Endodermal cell (in vitro differentiated cells): Measurements from ENCODE around the gene KIF26A. TPM values are rescaled to one million over a fixed set of nuclear protein-coding genes. Genes with fewer than 3 reads are reported as not detected.
A peak's percentile ranks its signal among the peaks of the same experiment; 100 is the strongest.

Experiments
- DNase-seq: peaks from one replicate; pipeline ENCODE4 v3.0.0-alpha.2; 2017
- H3K27ac ChIP-seq: 2 replicates; pipeline ENCODE4 v1.5.1; 2013; ENCODE audit warnings: mild to moderate bottlenecking, low read depth, low read length, moderate library complexity
- H3K27me3 ChIP-seq: 2 replicates; pipeline ENCODE4 v1.6.1; 2013; ENCODE audit warnings: mild to moderate bottlenecking, low read length, moderate library complexity; ENCODE audit not compliant: insufficient read depth, control insufficient read depth, poor library complexity, severe bottlenecking
- H3K36me3 ChIP-seq: 2 replicates; pipeline ENCODE4 v1.7.0; 2013; ENCODE audit warnings: mild to moderate bottlenecking, low read length, moderate library complexity; ENCODE audit not compliant: control insufficient read depth, insufficient read depth
- H3K4me1 ChIP-seq: one replicate; pipeline ENCODE4 v1.7.0; 2013; ENCODE audit warnings: low read length; ENCODE audit not compliant: control insufficient read depth, insufficient read depth
- H3K4me3 ChIP-seq: 2 replicates; pipeline ENCODE4 v1.5.1; 2013; ENCODE audit warnings: mild to moderate bottlenecking, low read length, moderate library complexity
- H3K9ac ChIP-seq: 2 replicates; pipeline ENCODE4 v1.6.1; 2013; ENCODE audit warnings: mild to moderate bottlenecking, low read length, moderate library complexity; ENCODE audit not compliant: poor library complexity, severe bottlenecking; ENCODE audit errors: extremely low read depth
- H3K9me3 ChIP-seq: 2 replicates; pipeline ENCODE4 v1.6.1; 2013; ENCODE audit warnings: mild to moderate bottlenecking, low read length, moderate library complexity; ENCODE audit not compliant: control insufficient read depth
- H3K27ac Mint-ChIP-seq: 2 replicates; pipeline ENCODE4 v1.8.0; 2020; ENCODE audit warnings: mixed read lengths
- H3K27me3 Mint-ChIP-seq: 2 replicates; pipeline ENCODE4 v1.8.0; 2021; ENCODE audit warnings: mild to moderate bottlenecking, mixed read lengths; ENCODE audit not compliant: insufficient read depth
- H3K36me3 Mint-ChIP-seq: 2 replicates; pipeline ENCODE4 v1.8.0; 2020; ENCODE audit warnings: low read depth, mixed read lengths
- H3K4me1 Mint-ChIP-seq: 2 replicates; pipeline ENCODE4 v1.8.0; 2020; ENCODE audit warnings: mixed read lengths
- H3K4me3 Mint-ChIP-seq: 2 replicates; pipeline ENCODE4 v1.8.0; 2020; ENCODE audit warnings: mild to moderate bottlenecking, moderate library complexity, mixed read lengths
- H3K9me3 Mint-ChIP-seq: 2 replicates; pipeline ENCODE4 v1.8.0; 2020; ENCODE audit warnings: mild to moderate bottlenecking, mixed read lengths
- CTCF ChIP-seq: fragments of 200-600 bp; sonication (generic); conservative IDR thresholded peaks from 2 replicates; pipeline ENCODE4 v1.5.0; 2021; ENCODE audit warnings: antibody characterized with exemption, mild to moderate bottlenecking
- WGBS, 2 experiments: methylation state at CpG; one replicate each; pipeline versions ENCODE4 v1.1.5 to v1.1.7; 2013; ENCODE audit warnings: missing lambda C conversion rate in 2 of 2, mixed read lengths in 1 of 2; ENCODE audit not compliant: insufficient coverage in 1 of 2, insufficient read length in 1 of 2; 5-methylcytosine and 5-hydroxymethylcytosine counted together
- total RNA-seq, 2 donors: library from RNA; stranded (reverse); fragmentation: NEBNext Ultra II Directional in 1 of 2; extraction: Animal tissue kit (Norgen Biotek cat#: 25700) in 1 of 2; gene quantifications; 2 replicates in 1 of 2; 3 replicates in 1 of 2; pipeline ENCODE4 v1.2.1, GENCODE V29; 2021

KIF26A gene
- total RNA-seq, 2 donors from 2014 or later = 36.7 to 54.8 TPM

GRCh38 chr14:104107101-104107581 is 31.2 kb upstream of the KIF26A start:
- Histone ChIP-seq H3K36me3 (no peaks in the 10 kb centered on the region), H3K4me1 (no peaks in the 10 kb centered on the region), H3K9ac (no peak overlapping the region), H3K9me3 (no peaks in the 10 kb centered on the region), H3K4me3 (no peak overlapping the region), H3K27ac (no peak overlapping the region), H3K27me3 (no peaks in the 10 kb centered on the region)
- Mint-ChIP-seq H3K9me3 (no peaks in the 10 kb centered on the region), H3K27ac (no peak overlapping the region), H3K4me1 (no peaks in the 10 kb centered on the region), H3K4me3 (no peak overlapping the region), H3K36me3 (no peaks in the 10 kb centered on the region), H3K27me3 (no peaks in the 10 kb centered on the region)
- 90 to 94% methylated on average over 7 to 19 of the region's 19 CpGs for WGBS, 2 experiments
- DNase-seq = peak; percentile 44
- TF ChIP-seq CTCF = no peak

- no peaks in the 10 kb centered on the region for H3K9me3 Mint-ChIP-seq
- WGBS, 2 experiments = 78 to 87% methylated on average over 9 to 32 of the region's 32 CpGs
- H3K36me3 ChIP-seq = no peaks in the 10 kb centered on the region
- H3K4me3 Mint-ChIP-seq = no peak overlapping the region
- H3K27me3 Mint-ChIP-seq = no peaks in the 10 kb centered on the region
- H3K36me3 Mint-ChIP-seq = no peaks in the 10 kb centered on the region
- no peak overlapping the region for H3K27ac Mint-ChIP-seq
- TF ChIP-seq CTCF = no peak
- peak; percentile 63 for DNase-seq
- no peak overlapping the region for H3K9ac ChIP-seq
- no peaks in the 10 kb centered on the region for H3K27me3 ChIP-seq
- H3K4me3 ChIP-seq = no peak overlapping the region
- H3K9me3 ChIP-seq = no peaks in the 10 kb centered on the region
- no peaks in the 10 kb centered on the region for H3K4me1 Mint-ChIP-seq
- no peak overlapping the region for H3K27ac ChIP-seq
- H3K4me1 ChIP-seq = no peaks in the 10 kb centered on the region
Measured at GRCh38 chr14:104107611-104108569, 30.5 kb upstream of the KIF26A start.

- peak; percentile 48 for DNase-seq
- Histone ChIP-seq H3K27me3 (no peaks in the 10 kb centered on the region), H3K9ac (no peak overlapping the region), H3K9me3 (no peaks in the 10 kb centered on the region), H3K36me3 (no peaks in the 10 kb centered on the region), H3K27ac (no peak overlapping the region), H3K4me3 (no peak overlapping the region), H3K4me1 (no peaks in the 10 kb centered on the region)
- Mint-ChIP-seq H3K4me1 (no peaks in the 10 kb centered on the region), H3K27me3 (no peaks in the 10 kb centered on the region), H3K27ac (no peak overlapping the region), H3K36me3 (no peaks in the 10 kb centered on the region), H3K9me3 (no peaks in the 10 kb centered on the region), H3K4me3 (no peak overlapping the region)
- TF ChIP-seq CTCF = no peak
- 73 to 85% methylated on average over 16 to 26 of the region's 26 CpGs for WGBS, 2 experiments
Measured at GRCh38 chr14:104108570-104109541, 29.5 kb upstream of the KIF26A start.
